ENCODE data around the gene IP6K1.
"Not testable (repeated sequence)": the region's sequence is repeated elsewhere in the genome, so short reads cannot be mapped to it uniquely, and the experiment has no call there.

The IP6K1 gene

DNA sequence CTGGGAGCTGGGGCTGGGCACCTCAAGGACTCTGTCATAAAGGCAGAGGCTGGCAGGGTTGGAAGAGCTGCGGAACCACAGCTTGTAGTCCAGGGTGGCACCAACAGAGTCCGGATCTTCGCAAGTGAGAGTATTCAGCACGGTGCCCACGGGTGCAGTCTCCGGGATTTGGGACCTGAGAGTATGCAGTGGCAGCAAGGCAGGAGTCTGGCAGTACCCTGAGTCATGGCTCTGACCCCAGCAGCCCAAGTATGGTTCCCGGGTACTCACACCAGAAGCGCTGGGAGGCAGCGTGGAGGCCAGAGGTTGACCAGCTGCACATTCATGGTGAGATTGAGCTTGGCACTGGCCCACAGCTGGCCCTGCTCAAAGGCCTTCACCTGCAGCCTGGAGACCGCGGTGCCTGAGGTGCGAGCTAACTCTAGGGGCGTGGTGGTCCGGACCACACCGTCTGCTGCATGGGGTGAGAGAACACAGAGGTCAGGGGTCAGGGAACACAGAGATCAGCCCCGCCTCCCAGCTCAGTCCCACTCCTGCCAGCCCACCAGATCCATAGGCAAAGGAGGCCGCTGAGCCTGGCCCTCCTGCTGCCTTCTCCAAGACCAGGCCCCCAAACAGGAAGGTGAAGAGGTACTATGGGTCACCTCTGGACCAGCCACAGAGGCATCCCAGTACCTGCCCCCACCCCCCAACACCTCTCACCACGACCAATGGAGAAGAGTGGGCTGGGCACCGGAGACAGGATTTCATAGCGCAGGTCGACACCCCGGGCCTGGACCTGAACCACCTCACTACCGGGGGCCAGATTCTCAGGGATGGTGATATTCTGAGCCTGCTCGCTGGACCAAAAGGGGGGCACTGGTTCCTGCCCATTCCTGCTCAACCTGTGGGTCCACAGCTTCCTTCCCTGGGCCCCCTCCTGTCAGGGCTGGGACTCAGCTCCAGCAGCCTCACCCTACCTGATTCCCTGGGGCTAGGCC, 8.9 kb upstream of the IP6K1 start:
- DNase-seq (ENCODE audit: low read depth, low spot score): no peak
- H3K27ac ChIP-seq: no peak overlapping the region

DNA sequence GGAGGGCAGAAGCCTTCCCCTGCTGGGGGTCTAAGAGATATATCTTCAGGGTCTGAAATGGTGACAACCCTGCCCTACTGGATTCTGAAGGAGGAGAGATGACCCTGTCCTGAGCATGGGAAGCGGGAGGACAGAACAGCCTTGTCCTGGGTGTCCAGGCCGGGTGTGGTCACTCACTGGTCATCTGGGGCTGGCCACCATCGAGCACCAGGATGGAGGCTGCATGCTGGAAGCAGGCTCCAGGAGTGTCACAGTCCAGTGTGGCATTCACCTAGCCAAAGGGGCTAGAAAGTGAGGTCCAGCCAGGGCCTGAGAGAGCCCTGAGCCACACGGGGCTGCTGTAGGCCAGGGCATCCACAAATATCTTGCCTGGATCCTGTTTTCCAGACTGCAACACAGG, 8.1 kb upstream of the IP6K1 start:
- DNase-seq (ENCODE audit: low read depth, low spot score): no peak
- no peak overlapping the region for H3K27ac ChIP-seq

DNA sequence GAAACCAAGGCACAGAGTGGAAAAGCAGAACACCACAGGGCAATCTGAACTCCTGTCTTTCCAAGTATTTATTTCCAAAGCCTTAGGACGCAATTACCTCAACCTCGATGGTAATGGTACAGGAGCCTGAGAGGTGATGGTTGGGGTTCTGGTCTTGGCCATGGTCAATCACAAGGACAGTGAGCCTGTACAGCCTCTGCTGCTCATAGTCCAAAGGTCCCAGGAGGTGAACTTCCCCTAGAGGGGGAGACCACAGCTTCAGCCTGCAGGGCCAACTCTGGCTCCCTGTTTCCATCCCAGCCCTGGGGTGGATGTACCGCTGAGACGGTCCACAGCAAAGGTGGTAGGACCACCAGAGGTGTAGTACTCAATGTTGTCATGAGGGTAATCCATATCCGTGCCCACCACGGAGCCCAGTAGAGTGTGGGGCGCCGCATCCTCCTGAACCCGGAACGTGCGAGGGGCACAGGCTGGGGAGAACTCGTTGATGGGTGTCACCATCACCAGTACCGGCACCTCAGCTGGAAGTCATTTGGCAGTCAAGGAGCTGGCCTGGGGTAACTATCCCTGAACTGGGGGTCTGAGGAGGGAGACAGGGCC, 7.2 kb upstream of the IP6K1 start:
- no peak overlapping the region for H3K27ac ChIP-seq
- DNase-seq (ENCODE audit: low read depth, low spot score): no peak

- no peak overlapping the region for H3K27ac ChIP-seq
- no peak for DNase-seq (ENCODE audit: low read depth, low spot score)
Measured at GRCh38 chr3:49792371-49793150, 6.2 kb upstream of the IP6K1 start.

- H3K27ac ChIP-seq: no peak overlapping the region
- no peak for DNase-seq (ENCODE audit: low read depth, low spot score)
Measured at GRCh38 chr3:49791571-49791970, 5.2 kb upstream of the IP6K1 start.

GRCh38 chr3:49790626-49791411, 4.5 kb upstream of the IP6K1 start:
- H3K27ac ChIP-seq: no peak overlapping the region
- no peak for DNase-seq (ENCODE audit: low read depth, low spot score)

DNA sequence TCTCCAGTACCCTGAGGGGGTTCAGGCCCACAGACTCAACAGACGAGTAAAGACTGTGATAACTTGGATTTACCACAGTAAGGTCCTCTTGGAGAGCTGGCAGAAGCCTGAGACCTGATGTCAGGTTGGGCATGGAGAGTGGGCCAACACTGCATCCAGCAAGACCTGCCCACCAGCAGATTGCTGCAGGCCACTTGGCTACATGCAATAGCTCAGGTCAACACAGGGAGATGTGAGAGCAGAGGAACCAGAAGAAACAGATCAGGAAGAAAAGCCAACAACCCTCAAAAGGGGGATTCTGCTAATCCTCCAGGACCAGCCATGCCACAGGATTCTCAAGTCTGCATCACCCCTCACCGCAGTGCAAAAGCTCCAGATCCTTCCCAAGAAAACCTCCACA, 1.7 kb upstream of the IP6K1 start:
- DNase-seq (ENCODE audit: low read depth, low spot score): no peak
- no peak overlapping the region for H3K27ac ChIP-seq

GRCh38 chr3:49787536-49787935, 1.2 kb upstream of the IP6K1 start:
- peak overlapping the region; percentile 67 for H3K27ac ChIP-seq
- DNase-seq (ENCODE audit: low read depth, low spot score): no peak

DNA sequence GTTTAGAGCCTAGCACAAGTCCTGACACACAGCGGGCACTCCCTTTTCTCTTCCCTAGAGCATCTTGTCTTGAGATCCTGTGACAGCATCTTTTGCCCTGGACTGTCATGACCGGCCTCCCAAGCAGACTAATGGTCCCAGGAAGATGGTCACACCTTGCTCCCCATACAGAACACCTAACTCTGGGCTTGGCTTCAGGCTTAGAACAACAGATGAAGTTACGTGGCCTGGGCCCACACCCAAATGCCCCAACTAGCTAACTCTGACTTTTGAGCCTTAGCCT, 781 bp upstream of the IP6K1 start:
- peak; percentile 29 for DNase-seq (ENCODE audit: low read depth, low spot score)
- peak overlapping the region; percentile 67 for H3K27ac ChIP-seq

DNA sequence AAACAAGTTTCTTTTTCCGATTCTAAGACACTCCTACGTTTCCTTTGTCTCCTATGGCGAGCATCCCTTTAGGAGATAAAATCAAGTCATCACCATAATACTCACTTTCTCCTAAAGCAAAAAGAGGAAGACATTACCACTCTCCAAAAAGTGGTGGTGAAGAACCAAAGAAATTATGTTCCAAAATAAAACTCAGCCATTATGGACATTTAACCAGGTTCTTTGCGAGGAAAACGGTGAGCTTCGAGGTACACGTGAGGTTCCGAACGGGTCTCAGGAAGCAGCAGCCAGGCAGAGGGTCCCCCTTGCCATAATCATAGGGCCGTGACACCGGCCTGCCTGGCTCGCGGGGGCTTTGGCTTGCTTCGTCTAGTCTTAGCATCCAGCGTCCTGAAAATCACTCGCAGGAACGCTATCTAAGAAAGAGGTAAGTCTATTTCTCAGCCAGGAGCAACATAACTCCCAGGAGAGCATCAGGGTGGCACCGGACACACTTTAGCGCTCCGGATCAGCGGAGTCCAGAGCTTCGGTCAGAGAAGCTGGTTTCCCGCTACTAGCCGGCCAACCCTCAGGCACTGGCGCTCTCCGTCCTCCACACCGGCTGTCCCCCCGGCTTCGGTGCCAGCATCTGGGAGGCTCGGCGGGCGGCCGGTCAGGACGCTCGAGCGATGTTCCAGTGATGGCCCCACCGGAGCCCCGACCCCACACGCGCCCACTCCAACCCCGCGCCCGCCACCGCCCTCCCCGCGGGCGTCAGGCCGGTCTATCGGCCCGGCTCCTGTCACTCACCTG, 581 bp downstream of the IP6K1 start:
- H3K27ac ChIP-seq: peak overlapping the region; percentile 67
- DNase-seq (ENCODE audit: low read depth, low spot score): no peak

- not testable (repeated sequence) for H3K27ac ChIP-seq; DNase-seq (ENCODE audit: low read depth, low spot score)
Measured at GRCh38 chr3:49782277-49782676, 4.1 kb downstream of the IP6K1 start.

DNA sequence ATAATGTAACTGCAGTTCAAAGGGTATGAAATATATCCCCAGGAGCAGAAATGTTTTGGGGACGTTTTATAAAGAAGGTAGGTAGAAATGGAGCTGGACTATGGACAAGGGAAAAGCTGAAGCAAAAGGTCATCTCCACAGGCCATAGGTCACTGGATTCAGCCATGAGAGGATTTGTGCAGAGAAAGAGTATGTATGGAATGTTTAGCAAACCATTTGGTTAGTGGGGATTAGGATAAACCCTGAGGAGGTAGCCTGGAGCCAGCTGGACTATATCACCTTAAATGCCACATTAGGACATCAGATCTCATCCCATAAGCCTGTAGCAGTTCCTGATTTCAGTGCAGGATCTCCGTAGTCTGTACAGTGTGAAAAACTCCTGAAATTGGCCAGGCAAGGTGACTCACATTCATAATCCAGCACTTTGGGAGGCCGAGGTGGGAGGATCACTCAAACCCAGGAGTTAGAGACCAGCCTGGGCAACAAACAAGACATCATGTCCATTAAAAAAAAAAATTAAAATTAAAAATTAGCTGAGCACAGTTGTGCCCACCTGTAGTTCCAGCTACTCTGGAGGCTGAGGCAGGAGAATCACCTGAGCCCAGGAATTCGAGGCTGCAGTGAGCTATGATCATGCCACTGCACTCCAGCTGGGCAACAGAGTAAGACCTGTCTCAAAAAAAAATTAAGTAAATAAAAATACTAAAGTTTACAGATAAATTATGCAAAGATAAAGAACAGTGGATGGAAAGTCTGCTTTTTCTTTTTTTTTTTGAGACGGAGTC, 4.7 kb downstream of the IP6K1 start:
- DNase-seq (ENCODE audit: low read depth, low spot score): no peak
- H3K27ac ChIP-seq: no peak overlapping the region

DNA sequence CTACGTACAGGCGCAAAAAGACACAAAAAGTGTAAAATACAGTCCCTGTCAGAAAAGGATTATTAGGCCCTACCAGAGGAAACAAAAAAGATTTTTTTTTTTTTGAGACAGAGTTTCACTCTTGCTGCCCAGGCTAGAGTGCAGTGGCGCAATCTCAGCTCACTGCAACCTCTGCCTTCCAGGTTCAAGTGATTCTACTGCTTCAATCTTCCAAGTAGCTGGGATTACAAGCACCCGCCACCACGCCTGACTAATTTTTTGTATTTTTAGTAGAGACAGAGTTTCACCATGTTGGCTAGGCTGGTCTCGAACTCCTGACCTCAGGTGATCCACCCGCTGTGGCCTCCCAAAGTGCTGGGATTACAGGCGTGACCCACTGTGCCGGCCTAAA, 5.4 kb downstream of the IP6K1 start:
- H3K27ac ChIP-seq: not testable (repeated sequence)

DNA sequence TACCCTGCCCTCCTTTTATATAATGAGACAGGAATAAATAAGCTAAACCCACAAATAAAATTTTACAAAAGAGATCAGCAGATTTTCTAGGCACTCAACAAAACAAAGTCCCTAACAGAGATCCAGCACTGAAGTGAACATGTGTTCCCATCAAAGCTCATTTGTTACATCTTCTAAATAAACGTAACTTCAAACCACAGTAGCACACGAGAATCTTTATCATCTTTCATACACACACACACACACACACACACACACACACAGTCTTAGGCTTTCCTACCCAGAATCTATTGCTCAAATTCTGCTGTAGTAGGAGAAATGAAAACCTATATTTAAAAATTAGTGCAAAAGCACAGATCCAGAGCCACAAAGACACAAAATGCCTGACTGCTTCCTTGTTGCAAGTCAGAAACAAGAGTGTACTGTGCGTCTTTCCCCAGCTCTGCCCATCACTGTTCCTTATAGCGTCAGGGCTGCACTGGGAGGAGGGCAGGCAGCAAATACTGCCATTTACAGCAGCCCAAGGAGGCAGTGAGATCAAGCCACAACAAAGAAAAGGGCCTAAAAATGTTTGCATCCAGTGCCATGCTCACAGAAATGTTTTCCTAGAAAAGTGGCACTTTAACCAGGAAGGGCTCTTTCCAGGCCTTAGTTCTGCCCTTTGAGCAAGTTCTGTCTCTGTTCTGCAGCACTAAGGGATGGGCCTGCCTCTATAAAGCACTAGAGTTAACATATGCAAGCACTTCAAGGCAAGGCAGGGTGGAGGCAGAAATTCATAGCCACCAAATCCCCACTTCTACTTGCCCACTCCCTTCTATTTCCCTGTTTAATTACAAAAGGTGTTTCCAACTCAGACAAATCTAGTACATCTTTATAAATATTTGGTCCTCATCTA, 6.0 kb downstream of the IP6K1 start:
- H3K27ac ChIP-seq: no peak overlapping the region
- no peak for DNase-seq (ENCODE audit: low read depth, low spot score)

More for the DNA sequence above, 5.4 kb downstream of the IP6K1 start:
- DNase-seq (ENCODE audit: low read depth, low spot score): not testable (repeated sequence)

GRCh38 chr3:49779358-49780079, 6.8 kb downstream of the IP6K1 start:
- DNase-seq (ENCODE audit: low read depth, low spot score): no peak
- H3K27ac ChIP-seq: no peak overlapping the region

- not testable (repeated sequence) for DNase-seq (ENCODE audit: low read depth, low spot score); H3K27ac ChIP-seq
Measured at GRCh38 chr3:49776101-49776500, 10.2 kb downstream of the IP6K1 start.

DNA sequence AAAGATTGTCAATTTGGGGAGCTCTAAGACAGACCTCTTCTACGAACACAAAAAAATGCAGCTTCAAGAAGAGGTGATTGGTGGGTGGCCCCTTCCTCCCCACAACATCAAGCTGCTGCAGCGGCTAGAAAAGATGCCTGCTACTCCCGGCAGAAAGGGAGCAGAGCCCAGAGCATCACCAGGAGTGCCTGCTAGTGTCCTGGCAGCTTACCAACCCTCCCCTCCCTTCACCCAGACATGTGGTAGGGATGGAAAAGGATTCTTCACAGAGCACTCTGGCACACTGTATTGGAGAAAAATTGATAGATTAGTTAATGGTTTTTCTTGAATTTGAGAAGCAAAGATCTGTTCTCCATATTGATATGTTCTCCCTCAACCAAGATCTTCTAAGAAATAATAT, 10.8 kb downstream of the IP6K1 start:
- DNase-seq (ENCODE audit: low read depth, low spot score): no peak
- H3K27ac ChIP-seq: no peak overlapping the region

All from epithelial cell of prostate (primary cell).